ENCODE results near the gene BRAP.
"Not testable (repeated sequence)": the region's sequence is repeated elsewhere in the genome, so short reads cannot be mapped to it uniquely, and the experiment has no call there.

The BRAP gene

GRCh38 chr12:111677186-111677585 is 8.6 kb downstream of the BRAP start:
- no peak for DNase-seq (ENCODE audit: low read depth)

- DNase-seq (ENCODE audit: low read depth) = no peak
Observed at GRCh38 chr12:111673503-111673902, 12.3 kb downstream of the BRAP start.

- DNase-seq (ENCODE audit: low read depth) = no peak
Observed at GRCh38 chr12:111672822-111673381, 12.9 kb downstream of the BRAP start.

- DNase-seq (ENCODE audit: low read depth) = no peak
Observed at GRCh38 chr12:111664961-111665865, 20.5 kb downstream of the BRAP start.

- no peak for DNase-seq (ENCODE audit: low read depth)
Observed at GRCh38 chr12:111664499-111664898, 21.3 kb downstream of the BRAP start.

- DNase-seq (ENCODE audit: low read depth) = no peak
Observed at GRCh38 chr12:111656016-111656415, 29.7 kb downstream of the BRAP start.

GRCh38 chr12:111655356-111655755 is 30.4 kb downstream of the BRAP start:
- no peak for DNase-seq (ENCODE audit: low read depth)

- no peak for DNase-seq (ENCODE audit: low read depth)
Observed at GRCh38 chr12:111653596-111653995, 32.2 kb downstream of the BRAP start.

- not testable (repeated sequence) for DNase-seq (ENCODE audit: low read depth)
Observed at GRCh38 chr12:111652530-111652929, 33.2 kb downstream of the BRAP start.

GRCh38 chr12:111650912-111651311 is 34.8 kb downstream of the BRAP start:
- DNase-seq (ENCODE audit: low read depth) = no peak

GRCh38 chr12:111645433-111645832 is 40.3 kb downstream of the BRAP start:
- DNase-seq (ENCODE audit: low read depth) = no peak

GRCh38 chr12:111643427-111643826 is 42.3 kb downstream of the BRAP start:
- peak; percentile 32 for DNase-seq (ENCODE audit: low read depth)

GRCh38 chr12:111642681-111643426 is 42.9 kb downstream of the BRAP start:
- no peak for DNase-seq (ENCODE audit: low read depth)

- DNase-seq (ENCODE audit: low read depth) = no peak
Observed at GRCh38 chr12:111640506-111640905, 45.2 kb downstream of the BRAP start.

- DNase-seq (ENCODE audit: low read depth) = no peak
Observed at GRCh38 chr12:111638556-111638955, 47.2 kb downstream of the BRAP start.

- peak; percentile 37 for DNase-seq (ENCODE audit: low read depth)
Observed at GRCh38 chr12:111636209-111636945, 49.4 kb downstream of the BRAP start.

GRCh38 chr12:111635524-111635923 is 50.2 kb downstream of the BRAP start:
- no peak for DNase-seq (ENCODE audit: low read depth)

GRCh38 chr12:111628505-111629260 is 57.1 kb downstream of the BRAP start:
- no peak for DNase-seq (ENCODE audit: low read depth)

GRCh38 chr12:111626230-111626629 is 59.5 kb downstream of the BRAP start:
- no peak for DNase-seq (ENCODE audit: low read depth)

- no peak for DNase-seq (ENCODE audit: low read depth)
Observed at GRCh38 chr12:111624540-111624939, 61.2 kb downstream of the BRAP start.

- DNase-seq (ENCODE audit: low read depth) = not testable (repeated sequence)
Observed at GRCh38 chr12:111617841-111618240, 67.9 kb downstream of the BRAP start.

All from stromal cell of bone marrow (primary cell).